ENCODE data around the gene TDRD3.

Gene TDRD3

DNA sequence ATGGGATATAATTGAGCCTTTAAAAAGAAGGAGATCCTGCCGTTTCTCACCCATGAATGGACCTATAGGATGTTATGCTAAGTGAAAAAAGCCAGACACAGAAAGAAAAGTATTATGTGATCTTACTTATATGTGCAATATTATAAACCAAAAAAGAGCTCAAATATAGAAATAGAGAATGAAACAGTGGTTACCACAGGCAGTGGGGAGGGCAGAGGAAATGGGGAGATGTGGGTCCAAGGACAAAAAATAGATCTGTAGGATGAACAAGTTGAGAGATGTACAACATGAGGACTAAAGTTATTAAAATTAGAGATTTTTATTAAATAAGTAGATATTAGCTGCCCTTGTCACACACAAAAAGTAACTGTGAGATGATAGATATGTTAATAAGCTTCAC is 29.1 kb downstream of the TDRD3 start:
- no peak overlapping the region for H3K4me3 ChIP-seq (ENCODE audit: low read length)
- H3K4me1 ChIP-seq (ENCODE audit: control insufficient read depth, insufficient read depth, low read length), result no peaks in the 10 kb centered on the region
- no peak for DNase-seq (ENCODE audit: low read depth)
- no peaks in the 10 kb centered on the region for H3K27me3 ChIP-seq (replicated peaks; ENCODE audit: control insufficient read depth, insufficient read depth, low read length)
- no peak overlapping the region for H3K9ac ChIP-seq (ENCODE audit: low read length)
- H3K36me3 ChIP-seq (ENCODE audit: control insufficient read depth, insufficient read depth, low read length, severe bottlenecking), result no peaks in the 10 kb centered on the region
- no peaks in the 10 kb centered on the region for H3K9me3 ChIP-seq (ENCODE audit: control insufficient read depth, low read length)

DNA sequence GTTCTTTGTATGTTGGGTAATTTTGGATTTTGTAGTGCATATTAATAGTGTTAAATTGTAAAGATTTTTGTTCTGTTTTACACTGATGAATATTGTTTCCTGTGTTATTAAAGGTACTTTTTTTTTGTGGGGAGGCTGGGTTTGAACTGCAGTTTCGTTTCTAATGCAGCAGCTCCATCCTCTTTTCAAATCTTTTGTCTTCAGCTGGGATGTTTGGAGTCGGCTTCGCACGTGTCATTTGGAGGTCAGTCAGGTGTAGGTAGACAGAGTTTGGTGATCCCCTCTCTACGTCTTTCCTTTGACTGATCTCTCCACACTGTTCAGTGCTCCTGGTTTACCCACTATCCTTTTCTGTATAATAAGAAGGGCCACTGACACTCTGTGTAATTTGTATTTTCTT is 30.3 kb downstream of the TDRD3 start:
- H3K4me3 ChIP-seq (ENCODE audit: low read length), result no peak overlapping the region
- H3K36me3 ChIP-seq (ENCODE audit: control insufficient read depth, insufficient read depth, low read length, severe bottlenecking), result no peaks in the 10 kb centered on the region
- H3K9me3 ChIP-seq (ENCODE audit: control insufficient read depth, low read length), result no peaks in the 10 kb centered on the region
- H3K27me3 ChIP-seq (replicated peaks; ENCODE audit: control insufficient read depth, insufficient read depth, low read length), result no peaks in the 10 kb centered on the region
- no peak for DNase-seq (ENCODE audit: low read depth)
- H3K4me1 ChIP-seq (ENCODE audit: control insufficient read depth, insufficient read depth, low read length), result no peaks in the 10 kb centered on the region
- no peak overlapping the region for H3K9ac ChIP-seq (ENCODE audit: low read length)

DNA sequence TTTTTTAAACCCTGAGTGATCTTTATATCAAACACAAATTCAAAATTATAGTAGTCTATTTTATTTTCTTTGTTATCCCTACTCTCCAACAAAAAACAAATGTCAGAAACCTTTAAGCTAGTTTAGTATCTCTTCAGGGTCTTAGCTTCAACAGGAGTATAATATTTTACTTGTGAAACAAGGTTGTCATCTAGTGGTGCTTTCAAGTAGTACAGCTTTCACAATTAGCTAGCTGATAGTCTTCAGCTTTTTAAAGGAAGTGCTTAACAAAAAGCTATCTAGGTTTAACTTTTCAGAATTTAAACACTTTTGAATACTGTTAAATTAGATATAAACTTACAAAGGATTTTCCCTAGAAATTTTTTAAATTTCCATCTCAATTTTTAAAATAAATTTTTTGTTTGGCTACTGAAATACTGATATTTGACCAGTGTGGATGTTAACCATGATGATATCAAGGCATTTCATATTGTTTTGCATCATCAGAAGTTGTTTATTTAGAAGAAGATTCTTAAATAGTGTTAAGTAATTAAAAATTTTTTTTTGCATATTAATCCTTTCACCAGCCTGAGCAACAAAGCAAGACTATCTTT is 34.2 kb downstream of the TDRD3 start:
- H3K27me3 ChIP-seq (replicated peaks; ENCODE audit: control insufficient read depth, insufficient read depth, low read length), result no peaks in the 10 kb centered on the region
- no peak overlapping the region for H3K9ac ChIP-seq (ENCODE audit: low read length)
- no peaks in the 10 kb centered on the region for H3K36me3 ChIP-seq (ENCODE audit: control insufficient read depth, insufficient read depth, low read length, severe bottlenecking)
- H3K4me1 ChIP-seq (ENCODE audit: control insufficient read depth, insufficient read depth, low read length), result no peaks in the 10 kb centered on the region
- H3K9me3 ChIP-seq (ENCODE audit: control insufficient read depth, low read length), result no peaks in the 10 kb centered on the region
- DNase-seq (ENCODE audit: low read depth), result peak; percentile 82
- no peak overlapping the region for H3K4me3 ChIP-seq (ENCODE audit: low read length)

DNA sequence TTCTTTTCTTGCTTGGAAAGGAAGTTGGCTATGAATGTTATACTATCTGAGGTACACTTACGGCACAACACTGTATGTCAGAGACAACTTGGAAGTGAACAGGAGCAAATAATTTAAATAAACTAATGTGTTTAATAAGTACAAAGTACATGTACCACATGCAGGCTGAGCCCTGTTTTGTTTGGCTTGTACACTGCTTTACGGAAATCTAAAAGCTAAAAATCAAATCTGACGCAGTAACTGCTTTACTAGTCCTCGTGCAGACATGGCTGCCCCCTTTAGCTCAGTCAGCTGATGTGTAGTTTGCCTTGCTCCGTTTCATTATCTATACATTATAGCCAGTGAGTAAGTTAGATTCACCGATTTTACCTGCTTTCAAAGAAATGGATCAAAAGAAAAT is 36.5 kb downstream of the TDRD3 start:
- Histone ChIP-seq H3K9me3 (ENCODE audit: control insufficient read depth, low read length) (no peaks in the 10 kb centered on the region), H3K9ac (ENCODE audit: low read length) (no peak overlapping the region), H3K36me3 (ENCODE audit: control insufficient read depth, insufficient read depth, low read length, severe bottlenecking) (no peaks in the 10 kb centered on the region), H3K27me3 (replicated peaks; ENCODE audit: control insufficient read depth, insufficient read depth, low read length) (no peaks in the 10 kb centered on the region), H3K4me1 (ENCODE audit: control insufficient read depth, insufficient read depth, low read length) (no peaks in the 10 kb centered on the region), H3K4me3 (ENCODE audit: low read length) (no peak overlapping the region)
- DNase-seq (ENCODE audit: low read depth), result no peak

DNA sequence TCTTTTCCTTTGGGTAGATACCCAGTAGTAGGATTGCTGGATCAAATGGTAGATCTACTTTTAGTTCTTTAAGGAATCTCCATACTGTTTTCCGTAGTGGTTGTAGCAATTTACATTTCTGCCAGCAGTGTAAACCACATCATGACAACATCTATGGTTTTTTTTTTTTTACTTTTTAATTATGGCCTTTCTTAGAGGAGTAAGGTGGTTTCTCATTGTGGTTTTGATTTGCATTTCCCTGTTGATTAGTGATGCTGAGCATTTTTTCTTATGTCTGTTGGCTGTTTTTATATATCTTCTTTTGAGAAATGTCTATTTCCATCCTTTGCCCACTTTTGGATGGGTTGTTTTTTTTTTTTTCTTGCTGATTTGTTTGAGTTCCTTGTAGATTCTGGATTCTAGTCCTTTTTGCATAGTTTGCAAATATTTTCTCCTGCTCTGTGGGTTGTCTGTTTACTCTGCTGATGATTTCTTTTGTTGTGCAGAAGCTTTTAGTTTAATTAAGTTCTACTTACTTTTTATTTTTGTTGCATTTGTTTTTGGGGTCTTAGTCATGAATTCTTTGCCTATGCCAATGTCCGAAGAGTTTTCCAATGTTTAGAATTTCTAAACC is 38.8 kb downstream of the TDRD3 start:
- no peak overlapping the region for H3K9ac ChIP-seq (ENCODE audit: low read length)
- no peaks in the 10 kb centered on the region for H3K4me1 ChIP-seq (ENCODE audit: control insufficient read depth, insufficient read depth, low read length)
- DNase-seq (ENCODE audit: low read depth), result no peak
- no peaks in the 10 kb centered on the region for H3K9me3 ChIP-seq (ENCODE audit: control insufficient read depth, low read length)
- no peaks in the 10 kb centered on the region for H3K27me3 ChIP-seq (replicated peaks; ENCODE audit: control insufficient read depth, insufficient read depth, low read length)
- H3K36me3 ChIP-seq (ENCODE audit: control insufficient read depth, insufficient read depth, low read length, severe bottlenecking), result no peaks in the 10 kb centered on the region
- no peak overlapping the region for H3K4me3 ChIP-seq (ENCODE audit: low read length)

DNA sequence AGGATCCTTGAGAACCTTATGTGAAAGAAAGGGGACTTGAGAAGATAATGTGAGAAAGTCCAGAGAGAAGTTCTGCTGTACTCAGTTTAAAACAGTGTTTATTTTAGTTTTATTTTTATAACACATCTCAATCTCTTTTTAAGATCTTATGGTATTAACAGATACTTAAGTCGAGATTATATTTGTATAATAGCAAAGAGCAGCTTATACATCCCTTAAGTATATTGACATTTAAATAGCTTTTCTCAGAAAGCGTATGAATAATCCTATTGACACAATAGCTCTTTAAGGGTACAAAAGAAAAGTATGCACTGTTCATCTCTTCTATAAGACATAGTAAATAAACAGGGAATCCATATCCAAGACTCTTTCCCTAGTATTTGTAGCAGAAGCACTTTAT is 42.2 kb downstream of the TDRD3 start:
- DNase-seq (ENCODE audit: low read depth), result no peak
- H3K9ac ChIP-seq (ENCODE audit: low read length), result no peak overlapping the region
- H3K9me3 ChIP-seq (ENCODE audit: control insufficient read depth, low read length), result no peaks in the 10 kb centered on the region
- H3K4me3 ChIP-seq (ENCODE audit: low read length), result no peak overlapping the region
- no peaks in the 10 kb centered on the region for H3K4me1 ChIP-seq (ENCODE audit: control insufficient read depth, insufficient read depth, low read length)
- H3K27me3 ChIP-seq (replicated peaks; ENCODE audit: control insufficient read depth, insufficient read depth, low read length), result no peaks in the 10 kb centered on the region
- no peaks in the 10 kb centered on the region for H3K36me3 ChIP-seq (ENCODE audit: control insufficient read depth, insufficient read depth, low read length, severe bottlenecking)

DNA sequence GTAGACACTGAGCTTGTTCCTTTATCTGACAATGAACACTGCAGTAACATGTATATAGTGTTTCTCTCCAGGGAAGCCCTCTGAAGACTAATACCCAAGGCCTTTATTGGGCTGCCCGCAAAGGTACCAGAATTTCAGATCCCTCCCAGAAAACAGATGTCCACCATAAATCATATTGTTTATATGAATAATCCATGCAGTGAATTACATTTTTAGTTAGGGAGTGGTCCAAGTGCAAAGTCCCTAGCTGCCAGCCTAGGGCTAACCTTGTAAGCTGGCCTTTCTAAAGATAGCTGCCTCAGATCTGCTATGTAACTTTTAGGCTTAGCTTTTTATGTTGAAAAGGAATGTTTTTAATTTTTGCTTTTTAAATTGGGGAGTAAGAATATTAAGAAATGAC is 44.7 kb downstream of the TDRD3 start:
- no peaks in the 10 kb centered on the region for H3K27me3 ChIP-seq (replicated peaks; ENCODE audit: control insufficient read depth, insufficient read depth, low read length)
- no peaks in the 10 kb centered on the region for H3K9me3 ChIP-seq (ENCODE audit: control insufficient read depth, low read length)
- DNase-seq (ENCODE audit: low read depth), result no peak
- H3K4me3 ChIP-seq (ENCODE audit: low read length), result no peak overlapping the region
- H3K4me1 ChIP-seq (ENCODE audit: control insufficient read depth, insufficient read depth, low read length), result no peaks in the 10 kb centered on the region
- no peaks in the 10 kb centered on the region for H3K36me3 ChIP-seq (ENCODE audit: control insufficient read depth, insufficient read depth, low read length, severe bottlenecking)
- H3K9ac ChIP-seq (ENCODE audit: low read length), result no peak overlapping the region

DNA sequence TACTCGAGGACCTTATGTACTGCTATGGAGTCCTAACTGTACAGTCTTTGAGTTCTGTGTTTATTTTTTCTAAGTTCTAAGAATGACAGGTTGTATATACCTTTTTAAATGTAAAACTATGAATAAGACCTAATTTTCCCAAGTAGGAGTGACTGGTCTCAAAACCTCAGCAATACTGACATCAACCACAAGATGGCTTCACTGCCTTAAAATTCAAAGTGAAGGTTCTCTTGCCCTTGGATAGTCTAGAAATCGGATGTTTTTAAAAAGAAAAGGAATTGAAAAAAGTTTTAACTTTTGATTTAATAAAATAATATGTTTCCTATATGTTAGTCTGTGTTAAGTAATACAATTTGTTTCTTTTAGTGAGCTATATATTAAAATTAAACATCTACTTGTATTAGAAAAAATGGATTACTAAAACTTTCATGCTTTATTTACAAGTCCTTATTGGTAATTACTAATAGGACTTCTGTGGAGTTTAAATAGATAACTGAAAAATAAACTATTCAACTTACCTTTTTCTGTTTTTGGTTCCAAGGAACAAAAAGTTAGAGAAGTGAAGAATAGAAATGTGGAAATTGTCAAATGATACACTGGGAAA is 52.0 kb downstream of the TDRD3 start:
- DNase-seq (ENCODE audit: low read depth), result peak; percentile 81
- H3K36me3 ChIP-seq (ENCODE audit: control insufficient read depth, insufficient read depth, low read length, severe bottlenecking), result no peaks in the 10 kb centered on the region
- H3K4me1 ChIP-seq (ENCODE audit: control insufficient read depth, insufficient read depth, low read length), result peaks cover 10% of the 10 kb centered on the region
- H3K9me3 ChIP-seq (ENCODE audit: control insufficient read depth, low read length), result no peaks in the 10 kb centered on the region
- H3K4me3 ChIP-seq (ENCODE audit: low read length), result no peak overlapping the region
- H3K27me3 ChIP-seq (replicated peaks; ENCODE audit: control insufficient read depth, insufficient read depth, low read length), result no peaks in the 10 kb centered on the region
- no peak overlapping the region for H3K9ac ChIP-seq (ENCODE audit: low read length)

DNA sequence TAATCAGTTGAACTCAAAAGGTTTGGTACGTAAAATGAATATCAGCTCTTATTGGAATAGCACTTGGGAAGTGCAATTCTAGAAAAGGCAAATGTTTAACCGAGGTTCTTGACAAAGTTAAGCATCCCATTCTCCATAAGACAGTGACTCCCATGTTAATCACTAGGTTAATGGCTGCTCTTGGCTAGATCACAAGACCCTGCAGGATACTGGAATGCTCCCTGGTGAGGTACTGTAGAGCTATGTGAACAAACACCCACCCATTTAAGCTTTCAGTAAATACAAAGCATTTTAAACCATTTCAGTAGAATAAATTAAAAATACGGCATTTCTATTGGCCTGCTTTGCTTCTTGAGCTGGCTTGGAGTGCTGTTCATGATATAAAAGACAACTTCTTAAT is 56.5 kb downstream of the TDRD3 start:
- Histone ChIP-seq H3K36me3 (ENCODE audit: control insufficient read depth, insufficient read depth, low read length, severe bottlenecking) (no peaks in the 10 kb centered on the region), H3K4me1 (ENCODE audit: control insufficient read depth, insufficient read depth, low read length) (peaks cover 14% of the 10 kb centered on the region), H3K27me3 (replicated peaks; ENCODE audit: control insufficient read depth, insufficient read depth, low read length) (no peaks in the 10 kb centered on the region), H3K4me3 (ENCODE audit: low read length) (no peak overlapping the region), H3K9ac (ENCODE audit: low read length) (no peak overlapping the region), H3K9me3 (ENCODE audit: control insufficient read depth, low read length) (no peaks in the 10 kb centered on the region)
- DNase-seq (ENCODE audit: low read depth), result no peak

DNA sequence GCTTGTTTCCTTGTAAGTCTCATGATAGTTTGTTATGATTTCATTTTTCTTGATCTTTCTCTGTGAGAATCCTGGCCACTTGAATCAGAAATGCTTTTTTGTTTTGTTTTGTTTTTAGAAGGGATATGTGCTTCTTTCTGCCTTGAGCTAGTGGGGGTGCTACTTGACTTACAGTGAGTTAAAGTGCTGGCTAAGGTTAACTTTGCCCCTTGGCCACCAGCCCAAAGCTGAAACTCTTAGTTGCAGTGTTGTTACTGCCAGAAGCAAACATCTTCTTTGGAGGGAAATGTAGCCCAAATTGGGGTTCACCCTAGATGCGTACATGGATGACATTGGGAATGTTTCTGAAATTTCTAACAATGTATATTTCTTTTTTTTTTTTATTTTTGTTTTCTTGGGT is 57.4 kb downstream of the TDRD3 start:
- H3K27me3 ChIP-seq (replicated peaks; ENCODE audit: control insufficient read depth, insufficient read depth, low read length), result no peaks in the 10 kb centered on the region
- no peak overlapping the region for H3K9ac ChIP-seq (ENCODE audit: low read length)
- DNase-seq (ENCODE audit: low read depth), result no peak
- no peak overlapping the region for H3K4me3 ChIP-seq (ENCODE audit: low read length)
- H3K9me3 ChIP-seq (ENCODE audit: control insufficient read depth, low read length), result no peaks in the 10 kb centered on the region
- H3K4me1 ChIP-seq (ENCODE audit: control insufficient read depth, insufficient read depth, low read length), result peaks cover 11% of the 10 kb centered on the region
- no peaks in the 10 kb centered on the region for H3K36me3 ChIP-seq (ENCODE audit: control insufficient read depth, insufficient read depth, low read length, severe bottlenecking)

DNA sequence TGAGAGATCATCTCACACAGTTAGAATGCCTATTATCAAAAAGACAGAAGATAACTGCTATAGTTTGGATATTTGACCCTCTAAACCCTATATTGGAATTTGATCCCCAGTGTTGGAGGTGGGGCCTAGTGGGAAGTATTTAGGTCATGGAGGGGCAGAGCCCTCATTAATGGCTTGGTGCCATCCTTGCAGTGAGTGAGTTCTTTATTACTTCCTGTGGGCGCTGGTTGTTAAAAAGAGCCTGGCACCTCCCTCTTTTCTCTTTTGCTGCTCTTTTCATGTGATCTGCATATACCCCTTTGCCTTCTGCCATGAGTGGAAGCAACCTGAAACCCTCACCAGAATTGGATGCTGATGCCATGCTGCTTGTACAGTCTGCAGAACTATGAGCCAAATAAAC is 66.8 kb downstream of the TDRD3 start:
- H3K4me1 ChIP-seq (ENCODE audit: control insufficient read depth, insufficient read depth, low read length), result no peaks in the 10 kb centered on the region
- DNase-seq (ENCODE audit: low read depth), result no peak

DNA sequence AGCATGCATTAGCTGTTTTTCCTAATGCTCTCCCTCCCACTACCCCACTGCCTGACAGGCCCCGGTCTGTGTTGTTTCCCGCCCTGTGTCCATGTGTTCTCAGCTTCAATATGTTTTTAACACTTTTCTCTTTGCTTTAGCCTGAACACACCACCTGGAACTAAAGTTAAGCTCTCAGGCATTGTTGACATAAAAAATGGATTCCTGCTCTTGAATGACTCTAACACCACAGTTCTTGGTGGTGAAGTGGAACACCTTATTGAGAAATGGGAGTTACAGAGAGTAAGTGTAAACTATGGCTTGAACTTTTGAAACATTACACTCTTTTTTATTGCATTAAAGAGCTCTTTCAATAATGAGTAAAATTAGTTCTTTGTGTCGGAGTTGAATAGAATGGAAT is 70.1 kb downstream of the TDRD3 start:
- no peaks in the 10 kb centered on the region for H3K9me3 ChIP-seq (ENCODE audit: control insufficient read depth, low read length)
- H3K36me3 ChIP-seq (ENCODE audit: control insufficient read depth, insufficient read depth, low read length, severe bottlenecking), result peaks cover 5% of the 10 kb centered on the region
- H3K4me3 ChIP-seq (ENCODE audit: low read length), result no peak overlapping the region
- no peak overlapping the region for H3K9ac ChIP-seq (ENCODE audit: low read length)
- H3K4me1 ChIP-seq (ENCODE audit: control insufficient read depth, insufficient read depth, low read length), result no peaks in the 10 kb centered on the region
- no peaks in the 10 kb centered on the region for H3K27me3 ChIP-seq (replicated peaks; ENCODE audit: control insufficient read depth, insufficient read depth, low read length)
- no peak for DNase-seq (ENCODE audit: low read depth)

More for the DNA sequence above, 66.8 kb downstream of the TDRD3 start:
- Histone ChIP-seq H3K4me3 (ENCODE audit: low read length) (no peak overlapping the region), H3K36me3 (ENCODE audit: control insufficient read depth, insufficient read depth, low read length, severe bottlenecking) (peaks cover 11% of the 10 kb centered on the region), H3K27me3 (replicated peaks; ENCODE audit: control insufficient read depth, insufficient read depth, low read length) (no peaks in the 10 kb centered on the region), H3K9ac (ENCODE audit: low read length) (no peak overlapping the region), H3K9me3 (ENCODE audit: control insufficient read depth, low read length) (no peaks in the 10 kb centered on the region)
